ENCODE data around the gene NOP14.
"Not testable (repeated sequence)": the region's sequence is repeated elsewhere in the genome, so short reads cannot be mapped to it uniquely, and the experiment has no call there.

NOP14 gene

GRCh38 chr4:2963175-2963965 lies at the start of gene NOP14, which contains the start of gene GRK4:
TSS of gene NOP14 (minus strand) at chr4:2963406. CDS start at chr4:2963319, 87 bp downstream.
TSS of gene GRK4 (plus strand) at chr4:2963571. CDS start at chr4:2964071, 500 bp downstream.
- peak; percentile 98 for DNase-seq (ENCODE audit: low spot score)

GRCh38 chr4:3011456-3012220 lies 48.4 kb upstream of the NOP14 start:
- DNase-seq (ENCODE audit: low spot score) = no peak

GRCh38 chr4:3010998-3011397 lies 47.8 kb upstream of the NOP14 start:
- no peak for DNase-seq (ENCODE audit: low spot score)

- no peak for DNase-seq (ENCODE audit: low spot score)
Observed at GRCh38 chr4:3010577-3010976, 47.4 kb upstream of the NOP14 start.

GRCh38 chr4:3009422-3009821 lies 46.2 kb upstream of the NOP14 start:
- DNase-seq (ENCODE audit: low spot score) = peak; percentile 48

GRCh38 chr4:3007724-3008123 lies 44.5 kb upstream of the NOP14 start:
- DNase-seq (ENCODE audit: low spot score) = no peak

GRCh38 chr4:2996415-2996814 lies 33.2 kb upstream of the NOP14 start:
- no peak for DNase-seq (ENCODE audit: low spot score)

- DNase-seq (ENCODE audit: low spot score) = no peak
Observed at GRCh38 chr4:2995546-2996265, 32.5 kb upstream of the NOP14 start.

- DNase-seq (ENCODE audit: low spot score) = no peak
Observed at GRCh38 chr4:2994917-2995316, 31.7 kb upstream of the NOP14 start.

- DNase-seq (ENCODE audit: low spot score) = no peak
Observed at GRCh38 chr4:2991243-2991642, 28.0 kb upstream of the NOP14 start.

GRCh38 chr4:2983715-2984114 lies 20.5 kb upstream of the NOP14 start:
- DNase-seq (ENCODE audit: low spot score) = not testable (repeated sequence)

GRCh38 chr4:2982012-2982411 lies 18.8 kb upstream of the NOP14 start:
- DNase-seq (ENCODE audit: low spot score) = no peak

- DNase-seq (ENCODE audit: low spot score) = no peak
Observed at GRCh38 chr4:2981256-2981819, 18.1 kb upstream of the NOP14 start.

GRCh38 chr4:2977211-2978088 lies 14.2 kb upstream of the NOP14 start:
- no peak for DNase-seq (ENCODE audit: low spot score)

- no peak for DNase-seq (ENCODE audit: low spot score)
Observed at GRCh38 chr4:2971275-2971674, 8.1 kb upstream of the NOP14 start.

- DNase-seq (ENCODE audit: low spot score) = no peak
Observed at GRCh38 chr4:2968381-2968780, 5.2 kb upstream of the NOP14 start.

- no peak for DNase-seq (ENCODE audit: low spot score)
Observed at GRCh38 chr4:2965262-2965661, 2.1 kb upstream of the NOP14 start.

GRCh38 chr4:2964706-2965258 lies 1.6 kb upstream of the NOP14 start:
- no peak for DNase-seq (ENCODE audit: low spot score)

GRCh38 chr4:2963966-2964471 lies 813 bp upstream of the NOP14 start:
- peak; percentile 42 for DNase-seq (ENCODE audit: low spot score)

GRCh38 chr4:2962614-2963174 lies 512 bp downstream of the NOP14 start:
- peak; percentile 48 for DNase-seq (ENCODE audit: low spot score)

All from activated CD4-positive, alpha-beta T cell treated with anti-CD3 and anti-CD28 coated beads, Interleukin-2, Interleukin-4, amounts not matched to agents 100 ng/mL and 50 ng/mL, durations not matched to agents 16 hours and 8 hours (primary cell).